GM21786 (cell line): ENCODE results near the gene CAPN12.

Experiments
- ATAC-seq: cut with Tn5 transposase; IDR thresholded peaks from one replicate; pipeline ENCODE4 v1.9.1; 2021; ENCODE audit not compliant: unreplicated experiment

The CAPN12 gene

DNA sequence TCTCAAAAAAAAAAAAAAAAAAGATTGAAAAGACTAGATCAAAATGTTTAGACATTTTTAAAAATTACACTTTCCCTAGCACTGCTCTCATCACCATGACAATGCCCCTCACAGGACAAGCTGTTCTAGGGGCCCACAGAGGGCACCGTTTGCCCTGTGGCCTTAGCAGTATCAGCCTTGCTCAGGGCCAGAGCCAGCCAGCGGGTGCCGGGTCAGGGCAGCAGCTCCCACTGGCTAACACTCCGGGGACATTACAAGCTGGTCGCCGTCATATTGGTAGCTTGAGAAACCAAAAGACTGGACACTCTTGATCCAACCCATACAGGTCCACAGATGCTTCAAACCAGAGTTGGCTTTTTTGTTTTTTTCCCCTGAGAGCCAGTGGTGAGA, 18.0 kb downstream of the CAPN12 start:
- no peak for ATAC-seq

DNA sequence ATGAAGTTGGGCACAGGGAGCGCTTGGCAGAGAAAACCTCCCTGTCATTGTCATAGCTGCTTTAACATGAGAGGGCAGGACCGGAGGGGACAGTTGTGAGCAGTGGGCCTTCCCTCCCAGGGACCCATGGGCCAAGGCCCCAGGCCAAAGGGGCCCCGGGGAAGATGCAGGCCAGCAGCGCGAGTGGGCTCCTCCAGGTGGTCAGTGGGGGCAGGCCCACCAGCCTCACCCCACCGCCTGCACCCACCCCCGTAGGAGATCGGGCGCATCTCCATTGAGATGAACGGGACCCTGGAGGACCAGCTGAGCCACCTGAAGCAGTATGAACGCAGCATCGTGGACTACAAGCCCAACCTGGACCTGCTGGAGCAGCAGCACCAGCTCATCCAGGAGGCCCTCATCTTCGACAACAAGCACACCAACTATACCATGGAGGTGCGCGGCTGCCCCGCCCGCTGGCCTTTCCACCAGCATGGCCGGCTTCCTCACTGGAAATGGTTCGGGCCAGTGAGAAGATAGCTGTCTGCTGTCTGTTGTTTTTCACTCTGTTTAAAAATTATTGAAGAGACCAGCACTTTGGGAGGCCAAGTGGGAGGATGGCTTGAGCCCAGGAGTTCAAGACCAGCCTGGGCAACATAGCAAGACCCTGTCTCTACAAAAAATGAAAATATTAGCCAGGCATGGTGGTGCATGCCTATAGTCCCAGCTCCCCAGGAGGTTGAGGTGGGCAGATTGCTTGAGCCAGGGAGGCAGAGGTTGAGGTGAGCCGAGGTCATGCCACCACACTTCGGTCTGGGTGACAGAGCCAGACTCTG, 18.6 kb downstream of the CAPN12 start:
- no peak for ATAC-seq

DNA sequence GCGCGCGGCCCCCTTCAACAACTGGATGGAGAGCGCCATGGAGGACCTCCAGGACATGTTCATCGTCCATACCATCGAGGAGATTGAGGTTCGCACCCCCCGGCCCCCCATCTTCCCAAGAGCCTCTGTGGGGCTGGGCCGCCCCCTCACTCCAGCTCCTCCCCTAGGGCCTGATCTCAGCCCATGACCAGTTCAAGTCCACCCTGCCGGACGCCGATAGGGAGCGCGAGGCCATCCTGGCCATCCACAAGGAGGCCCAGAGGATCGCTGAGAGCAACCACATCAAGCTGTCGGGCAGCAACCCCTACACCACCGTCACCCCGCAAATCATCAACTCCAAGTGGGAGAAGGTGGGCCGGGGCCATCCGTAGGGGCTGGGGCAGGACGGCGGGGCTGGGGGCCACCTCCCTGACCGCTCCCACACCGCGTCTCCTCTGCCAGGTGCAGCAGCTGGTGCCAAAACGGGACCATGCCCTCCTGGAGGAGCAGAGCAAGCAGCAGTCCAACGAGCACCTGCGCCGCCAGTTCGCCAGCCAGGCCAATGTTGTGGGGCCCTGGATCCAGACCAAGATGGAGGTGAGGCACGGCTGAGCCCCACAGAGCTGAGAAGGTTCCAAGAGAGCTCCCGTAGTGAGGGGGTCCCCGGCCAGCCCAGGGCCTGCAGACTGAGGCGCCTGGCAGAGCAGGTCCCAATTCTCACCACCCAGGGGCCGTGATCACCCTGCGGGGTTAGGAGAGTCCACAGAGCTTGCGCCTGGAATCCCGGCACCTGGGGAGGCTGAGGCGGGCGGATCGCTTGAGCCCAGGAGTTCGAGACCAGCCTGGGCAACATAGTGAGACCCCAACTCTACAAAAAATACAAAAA, 20.1 kb downstream of the CAPN12 start:
- no peak for ATAC-seq

DNA sequence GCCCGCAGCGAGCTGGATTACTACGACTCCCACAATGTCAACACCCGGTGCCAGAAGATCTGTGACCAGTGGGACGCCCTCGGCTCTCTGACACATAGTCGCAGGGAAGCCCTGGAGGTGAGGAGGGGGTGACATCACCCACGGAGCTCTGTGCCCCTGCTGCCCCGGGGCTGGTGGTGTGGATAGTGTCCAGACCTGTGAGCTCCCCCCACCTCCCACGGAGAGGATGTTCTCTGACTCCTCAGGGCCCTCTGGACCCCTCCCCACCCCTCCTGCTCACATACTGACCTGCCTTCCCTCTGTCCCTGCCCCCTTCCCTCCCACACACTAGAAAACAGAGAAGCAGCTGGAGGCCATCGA, 20.7 kb downstream of the CAPN12 start:
- no peak for ATAC-seq

DNA sequence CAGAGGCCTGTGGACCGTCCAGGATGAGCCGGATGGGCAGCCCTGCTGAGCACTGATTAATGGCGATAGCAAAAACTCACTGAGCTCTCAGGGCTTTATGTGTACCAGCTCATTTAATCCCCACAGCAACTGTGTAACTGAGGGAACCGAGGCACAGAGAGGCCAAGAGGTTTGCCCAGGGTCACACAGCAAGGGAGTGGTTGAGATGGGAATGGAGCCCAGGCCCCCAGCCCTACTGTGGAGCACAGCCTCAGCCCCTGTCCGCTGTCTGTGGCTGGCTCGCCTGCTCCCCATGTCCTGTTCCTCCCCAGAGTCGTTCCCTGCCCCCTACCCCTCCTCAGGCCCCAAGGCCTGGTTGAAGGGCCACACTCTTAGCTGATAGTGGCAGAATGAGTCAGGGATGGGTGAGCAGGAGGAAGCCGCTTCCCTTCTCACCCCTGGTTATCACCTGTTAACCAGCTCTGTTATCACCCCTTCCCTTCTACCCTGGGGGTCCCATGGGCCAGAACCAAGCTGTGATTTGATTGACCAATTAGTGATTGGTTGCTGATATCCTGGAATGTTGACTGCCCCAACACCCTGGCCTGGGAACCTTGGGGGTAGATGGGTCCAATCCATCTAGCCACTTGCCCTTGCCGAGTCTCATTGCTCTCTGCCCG, 21.2 kb downstream of the CAPN12 start:
- ATAC-seq: no peak

DNA sequence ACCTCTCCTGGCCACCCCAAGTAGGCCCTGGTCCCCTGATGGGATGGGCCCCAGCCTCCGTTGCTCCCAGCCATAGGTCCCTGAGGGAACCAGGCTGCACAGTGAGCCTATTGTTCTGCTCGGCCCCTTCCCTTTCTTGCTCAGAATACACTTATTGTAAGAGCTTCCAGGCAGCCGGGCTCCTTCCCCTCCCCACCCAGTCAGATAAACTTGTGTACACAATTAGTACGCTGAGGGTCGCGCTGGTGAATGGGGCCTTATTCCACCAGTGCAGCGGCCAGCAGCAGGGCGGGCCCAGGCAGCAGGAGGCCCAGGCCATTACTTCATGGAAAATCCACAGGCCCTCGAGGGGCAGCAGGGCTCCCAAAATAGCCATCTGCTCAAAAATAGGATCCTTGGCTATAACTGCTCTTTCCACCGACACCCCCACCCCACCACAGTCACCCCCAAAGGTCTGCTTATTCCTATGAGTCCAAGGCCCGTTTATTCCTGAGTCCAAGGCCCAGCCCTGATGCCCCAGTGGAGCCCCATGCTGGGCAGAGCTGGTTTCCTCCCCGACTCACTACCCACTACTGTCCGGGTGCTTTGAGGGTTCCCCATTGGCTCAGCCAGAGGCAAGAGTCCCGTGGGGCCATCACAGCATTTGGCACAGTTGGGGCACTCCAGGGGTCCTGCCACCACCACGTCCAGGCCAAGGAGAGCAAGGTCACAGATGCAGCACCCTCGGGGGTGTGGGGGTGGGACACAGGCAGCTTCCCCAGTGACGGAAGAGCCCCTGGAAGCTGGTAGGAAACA, 22.1 kb downstream of the CAPN12 start:
- no peak for ATAC-seq

DNA sequence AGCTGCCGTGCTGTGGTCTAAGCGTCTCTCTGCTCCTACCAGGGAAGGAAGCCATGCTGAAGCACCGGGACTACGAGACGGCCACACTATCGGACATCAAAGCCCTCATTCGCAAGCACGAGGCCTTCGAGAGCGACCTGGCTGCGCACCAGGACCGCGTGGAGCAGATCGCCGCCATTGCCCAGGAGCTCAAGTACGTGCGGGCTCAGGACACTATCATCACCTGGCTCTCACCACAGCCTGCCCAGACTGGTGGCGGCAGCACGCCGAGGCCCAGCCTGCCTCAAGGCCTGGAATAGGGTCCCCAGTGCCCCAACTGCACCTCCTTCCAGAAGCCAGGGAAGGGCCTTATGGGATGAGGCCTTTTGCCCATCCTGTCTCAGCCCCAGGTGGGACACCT, 22.8 kb downstream of the CAPN12 start:
- no peak for ATAC-seq

DNA sequence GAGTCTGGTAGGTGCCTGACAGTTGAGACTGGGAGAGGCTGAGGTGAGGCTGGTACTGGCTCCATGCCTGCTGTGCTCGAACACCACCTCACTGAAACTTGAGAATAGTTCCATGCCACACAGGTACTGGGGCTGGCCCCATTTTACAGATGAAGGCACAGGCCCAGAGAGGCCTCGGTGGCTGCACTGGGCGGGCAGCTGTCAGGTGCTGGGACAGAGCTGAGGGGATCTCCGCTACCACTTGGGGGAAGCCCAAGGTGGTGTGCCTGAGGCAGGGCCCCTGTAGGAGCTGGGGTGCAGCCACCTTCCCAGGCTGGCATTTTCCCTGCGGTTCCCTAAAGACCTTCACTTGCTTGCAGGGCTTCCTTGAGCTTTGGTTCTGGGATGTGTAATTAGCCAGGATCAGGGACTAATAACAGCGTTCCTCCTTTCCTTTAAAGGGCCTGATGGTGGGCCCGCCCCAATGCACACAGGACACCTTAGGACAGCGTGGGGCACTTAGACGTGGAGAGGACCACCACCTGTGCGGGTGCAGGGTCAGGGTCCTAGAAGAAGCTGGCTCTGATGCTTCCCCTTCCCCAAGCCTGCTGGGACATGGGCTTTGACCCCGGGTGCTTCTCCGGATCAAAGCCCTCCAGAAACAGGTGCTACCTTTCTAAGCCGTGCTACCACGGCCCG, 23.6 kb downstream of the CAPN12 start:
- no peak for ATAC-seq

DNA sequence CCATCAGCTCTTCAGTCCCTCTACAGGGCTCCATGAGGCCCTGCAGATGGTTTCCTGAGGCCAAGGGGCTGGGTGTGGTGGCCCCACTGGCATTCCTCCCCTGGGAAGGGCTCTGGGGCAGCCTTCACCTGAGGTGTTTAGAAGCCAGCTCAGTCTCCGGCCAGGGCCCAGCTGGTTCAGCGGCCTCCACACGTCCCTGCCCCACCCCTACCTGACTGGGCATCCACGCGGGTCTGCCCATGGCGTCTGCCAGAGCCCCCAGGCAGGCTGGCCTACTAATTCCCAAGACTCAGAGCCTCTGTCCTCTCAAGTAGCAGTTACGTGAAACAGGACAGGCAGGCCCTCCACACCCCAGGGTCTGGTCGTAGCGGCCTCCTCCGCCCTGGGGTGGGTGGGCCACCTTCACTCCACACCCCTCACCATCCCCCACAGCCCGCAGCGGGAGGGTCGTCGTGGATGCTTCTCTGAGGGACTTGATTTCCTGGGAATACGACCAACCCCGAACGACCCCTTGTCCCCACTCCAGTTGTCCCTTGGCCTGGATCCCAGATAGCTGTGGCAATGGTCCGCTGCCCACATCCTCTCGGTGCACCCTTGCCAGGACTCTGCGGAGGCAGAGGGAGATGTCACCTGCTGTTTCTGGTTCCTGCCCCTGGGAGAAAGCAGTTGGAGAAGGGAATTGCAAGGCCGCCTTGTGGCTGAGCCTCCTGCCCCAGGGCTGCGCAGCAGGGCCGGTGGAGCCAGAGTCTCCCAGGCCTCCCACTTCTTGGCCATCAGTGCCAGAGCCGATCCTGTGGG, 24.3 kb downstream of the CAPN12 start:
- ATAC-seq: no peak

DNA sequence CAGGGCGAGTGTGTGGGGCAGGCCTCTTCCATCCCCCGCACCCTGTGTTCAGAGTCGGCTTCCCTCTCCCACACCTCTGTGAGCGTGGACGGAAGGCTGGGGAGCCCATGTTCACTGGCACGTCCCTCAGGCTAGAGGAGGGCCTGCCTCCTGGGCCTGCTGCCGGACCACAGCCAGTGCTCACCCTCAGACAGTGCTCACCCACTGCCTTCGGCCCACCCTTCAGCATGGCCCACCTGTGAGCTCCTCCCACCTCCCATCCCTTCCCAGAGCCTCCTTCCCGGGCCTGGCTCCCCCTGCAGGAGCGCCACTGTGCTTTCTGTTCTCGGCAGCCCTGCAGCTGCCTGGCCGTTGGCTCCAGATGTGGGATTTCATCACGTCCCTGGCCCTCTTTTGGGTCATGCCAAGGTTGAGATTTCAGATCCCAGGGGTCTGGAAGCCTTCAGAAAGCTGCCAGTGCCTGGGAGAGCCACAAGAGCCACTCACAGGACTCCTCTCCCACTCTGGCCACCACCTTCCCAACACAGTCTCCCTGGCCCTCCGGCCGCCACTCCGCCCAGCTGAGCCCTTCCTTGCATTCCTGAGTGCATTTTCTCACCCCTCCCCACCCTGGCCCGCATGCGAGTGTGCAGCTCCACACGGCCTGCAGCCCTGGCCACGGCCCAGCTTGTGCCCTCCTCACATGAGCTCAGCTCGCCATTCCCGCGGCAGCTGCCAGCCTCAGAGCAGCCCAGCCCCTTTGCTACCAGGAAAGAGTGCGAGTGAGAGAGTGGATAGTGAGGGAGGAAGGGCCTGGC, 25.3 kb downstream of the CAPN12 start:
- no peak for ATAC-seq

DNA sequence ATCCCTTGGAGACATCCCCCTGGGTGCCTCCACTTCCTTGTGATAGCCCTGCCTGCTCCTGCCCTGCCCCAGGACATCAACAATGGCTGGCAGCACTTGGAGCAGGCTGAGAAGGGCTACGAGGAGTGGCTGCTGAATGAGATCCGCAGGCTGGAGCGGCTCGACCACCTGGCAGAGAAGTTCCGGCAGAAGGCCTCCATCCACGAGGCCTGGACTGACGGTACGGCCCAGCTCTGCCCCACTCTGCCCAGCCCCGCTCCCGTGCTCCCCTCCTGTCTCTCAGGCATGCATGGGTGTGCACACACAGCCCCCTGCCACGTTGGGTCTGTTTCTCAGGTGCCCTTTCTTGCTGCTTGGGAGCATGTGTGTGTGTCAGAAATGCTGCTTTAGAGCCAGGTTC, 26.4 kb downstream of the CAPN12 start:
- ATAC-seq: no peak

DNA sequence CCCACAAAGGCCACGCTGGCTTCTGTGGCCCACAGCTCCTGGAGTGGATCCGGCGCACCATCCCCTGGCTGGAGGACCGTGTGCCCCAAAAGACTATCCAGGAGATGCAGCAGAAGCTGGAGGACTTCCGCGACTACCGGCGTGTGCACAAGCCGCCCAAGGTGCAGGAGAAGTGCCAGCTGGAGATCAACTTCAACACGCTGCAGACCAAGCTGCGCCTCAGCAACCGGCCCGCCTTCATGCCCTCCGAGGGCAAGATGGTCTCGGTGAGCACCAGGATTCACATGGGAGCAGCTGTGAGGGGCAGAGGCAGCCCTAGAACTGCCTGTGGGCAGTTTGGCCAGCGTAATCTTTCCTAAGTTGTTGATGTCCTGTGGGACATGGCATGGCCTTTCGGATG, 27.2 kb downstream of the CAPN12 start:
- ATAC-seq: no peak

DNA sequence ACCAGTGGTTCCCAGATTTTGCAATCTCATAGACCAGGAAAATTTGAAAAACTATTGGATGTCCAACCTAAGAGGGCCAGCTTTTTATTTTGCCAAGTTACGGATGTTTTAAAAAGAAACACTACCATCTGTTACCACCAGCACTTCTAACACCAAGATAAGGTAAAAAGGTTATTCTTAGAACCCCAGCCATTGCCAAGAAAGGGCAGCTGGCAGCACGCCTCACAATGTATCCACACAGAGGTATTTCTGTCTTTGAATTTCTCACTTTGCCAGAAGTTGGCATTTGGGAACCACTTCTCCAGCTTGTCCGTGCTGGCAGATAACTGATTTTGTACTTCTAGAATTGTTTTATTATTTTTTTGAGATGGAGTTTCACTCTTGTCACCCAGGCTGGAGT, 28.7 kb downstream of the CAPN12 start:
- no peak for ATAC-seq

DNA sequence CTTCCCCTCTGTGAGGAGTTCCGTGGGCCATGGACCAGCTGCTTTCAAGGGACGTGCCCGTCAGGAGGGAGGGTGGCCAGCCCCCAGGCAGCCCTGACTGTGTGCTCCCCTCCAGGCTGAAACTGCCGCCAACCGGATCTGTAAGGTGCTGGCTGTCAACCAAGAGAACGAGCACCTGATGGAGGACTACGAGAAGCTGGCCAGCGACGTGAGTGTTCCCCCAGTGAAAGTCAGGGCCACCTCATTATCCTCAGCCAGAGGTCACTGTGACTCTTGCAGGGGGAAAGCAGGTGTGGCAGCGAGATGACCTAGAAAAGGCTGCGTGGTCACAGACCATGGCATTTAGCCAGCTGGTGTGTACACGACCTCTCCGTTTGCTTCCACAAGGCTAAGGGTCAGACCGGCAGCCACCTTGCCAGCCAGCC, 29.9 kb downstream of the CAPN12 start:
- ATAC-seq: no peak

DNA sequence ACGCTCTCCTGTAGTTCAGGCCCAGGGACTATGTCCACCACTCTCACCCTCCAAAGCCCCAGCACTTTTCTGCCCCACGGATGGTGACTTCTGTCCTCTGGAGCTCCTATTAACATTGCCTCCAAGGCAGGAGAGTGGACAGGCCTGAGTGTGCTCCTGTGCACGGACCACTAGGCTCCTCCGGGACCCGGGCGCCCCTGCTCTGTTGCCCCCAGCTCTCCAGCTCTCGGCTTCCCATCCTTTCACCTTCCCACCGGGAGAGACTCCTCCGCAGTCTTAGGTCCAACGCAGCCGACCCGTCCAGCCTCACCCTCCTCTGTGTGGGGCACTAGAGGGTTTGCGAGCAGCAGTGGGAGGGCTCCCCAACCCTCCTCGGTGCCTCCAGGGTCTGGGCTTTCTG, 30.4 kb downstream of the CAPN12 start:
- ATAC-seq: no peak

DNA sequence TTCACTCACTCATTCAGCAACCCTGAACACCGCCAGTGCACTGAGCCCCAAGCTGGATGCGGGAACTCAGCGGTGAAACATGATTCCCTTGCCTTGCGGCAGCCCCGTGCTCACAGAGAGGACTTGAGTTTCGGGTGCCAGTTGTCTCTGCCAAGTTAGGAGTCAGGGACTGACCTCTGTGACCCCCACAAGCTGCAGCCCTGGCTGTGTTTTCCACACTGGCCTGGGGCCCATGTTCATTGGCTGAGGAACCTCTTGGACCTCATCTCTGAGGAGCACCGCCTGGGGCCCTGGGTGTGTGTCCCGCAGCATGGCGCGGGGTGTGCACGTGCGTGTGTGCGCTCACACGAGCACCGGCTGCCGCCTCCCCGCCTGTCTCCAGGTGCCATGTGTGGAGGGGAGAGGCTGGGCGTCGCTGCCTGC, 31.0 kb downstream of the CAPN12 start:
- no peak for ATAC-seq

DNA sequence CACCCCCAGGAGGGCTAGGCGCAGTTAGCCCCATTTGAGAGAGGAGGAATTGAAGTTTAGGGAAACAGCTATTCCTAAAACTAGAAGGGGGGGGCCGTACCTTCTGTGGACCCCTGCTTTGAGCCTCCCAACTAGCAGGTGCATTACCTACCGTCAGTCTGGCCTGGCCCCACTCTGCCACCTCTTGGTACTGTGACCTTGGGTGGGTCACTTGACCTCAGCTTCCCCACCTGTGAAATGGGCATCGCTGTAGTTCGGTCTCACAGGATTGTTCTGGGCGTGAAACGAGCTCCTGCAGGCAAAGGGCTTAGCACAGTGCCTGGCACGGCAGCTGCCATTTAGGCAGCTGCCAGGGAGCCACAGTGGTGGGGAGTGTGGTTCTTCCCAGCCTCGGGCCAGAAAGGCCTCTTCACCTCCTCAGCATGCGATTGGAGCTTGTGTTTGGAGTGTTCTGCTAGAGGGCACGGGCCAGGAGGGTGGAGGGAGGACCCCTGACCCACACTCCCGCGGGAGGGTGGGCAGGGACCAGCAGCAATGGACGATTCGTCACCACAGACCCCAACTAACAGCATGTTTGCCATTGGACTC, 32.0 kb downstream of the CAPN12 start:
- ATAC-seq: no peak

DNA sequence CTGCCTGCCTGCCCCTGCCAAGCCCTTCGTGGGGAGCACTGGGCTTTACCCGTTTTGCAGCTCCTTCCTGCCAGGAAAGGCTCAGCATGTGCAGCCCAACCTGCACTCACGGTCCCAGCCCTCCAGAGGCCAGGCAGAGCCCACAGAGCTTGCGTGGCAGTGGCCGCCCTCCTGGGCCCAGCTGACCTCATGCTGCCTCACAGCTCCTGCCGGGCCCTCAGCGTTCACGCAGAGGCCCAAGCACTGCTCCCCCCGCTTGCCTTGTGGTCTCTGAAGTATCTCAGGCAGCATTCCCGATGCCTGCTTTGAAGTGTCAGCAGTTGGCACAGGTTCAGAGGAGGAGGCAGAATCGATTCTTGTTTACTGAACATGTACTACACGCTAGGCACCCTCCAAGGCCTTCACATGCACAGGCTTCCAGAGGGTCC, 32.5 kb downstream of the CAPN12 start:
- no peak for ATAC-seq
